Measurements from ENCODE around the gene CTBP2. TPM values are rescaled to one million over a fixed set of nuclear protein-coding genes. Genes with fewer than 3 reads are reported as not detected.

The CTBP2 gene
- total and polyA plus RNA-seq, 8 donors, result 21.3 to 169 (median 61.6) TPM

DNA sequence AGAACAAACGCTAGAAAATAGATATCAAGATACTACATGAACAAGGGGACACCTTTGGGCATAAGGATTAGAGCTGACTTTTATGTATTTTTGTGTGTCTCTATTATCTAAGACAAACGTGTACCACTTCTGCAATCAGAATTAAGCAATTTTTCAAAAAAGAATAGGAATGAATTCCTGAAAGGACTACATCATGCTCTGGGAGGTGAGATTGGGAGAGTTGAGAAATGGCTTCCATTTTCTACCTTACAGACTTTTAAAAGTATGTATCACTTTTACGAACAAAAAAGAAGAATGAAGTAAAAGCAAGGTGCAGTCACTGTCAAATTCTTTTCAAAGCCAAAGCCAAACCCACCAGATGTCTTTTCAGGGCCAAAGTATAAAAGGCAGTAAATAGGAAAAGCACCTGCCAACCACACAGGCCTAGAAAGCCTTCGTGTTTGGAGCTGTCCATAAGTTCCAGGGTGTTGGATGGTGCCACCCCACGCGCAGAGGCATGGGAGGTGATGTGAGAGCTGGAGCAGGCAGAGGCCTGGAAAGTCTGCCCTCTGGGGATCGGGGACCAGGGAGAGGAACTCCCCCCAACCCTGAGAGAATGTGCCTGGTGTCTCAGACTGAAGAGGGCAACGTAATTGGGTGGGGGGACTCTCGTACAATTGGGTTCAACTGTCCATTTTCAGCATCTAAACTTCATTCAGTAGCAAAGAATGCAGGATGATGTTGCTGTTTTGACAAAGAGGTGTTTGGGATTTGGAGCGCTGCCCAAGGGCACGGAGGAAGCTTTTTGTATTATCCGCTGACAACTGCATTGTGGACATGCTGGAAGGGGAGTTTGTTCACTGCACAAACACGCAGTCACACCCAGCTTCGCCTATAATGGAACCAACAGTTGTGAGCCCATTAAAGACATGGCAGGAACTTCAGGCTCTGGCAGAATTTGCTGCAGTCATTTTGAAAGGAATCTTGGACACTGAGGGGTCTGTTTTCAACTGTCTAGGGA lies 17.6 kb upstream of the CTBP2 start:
- TF ChIP-seq, protein P1, sequence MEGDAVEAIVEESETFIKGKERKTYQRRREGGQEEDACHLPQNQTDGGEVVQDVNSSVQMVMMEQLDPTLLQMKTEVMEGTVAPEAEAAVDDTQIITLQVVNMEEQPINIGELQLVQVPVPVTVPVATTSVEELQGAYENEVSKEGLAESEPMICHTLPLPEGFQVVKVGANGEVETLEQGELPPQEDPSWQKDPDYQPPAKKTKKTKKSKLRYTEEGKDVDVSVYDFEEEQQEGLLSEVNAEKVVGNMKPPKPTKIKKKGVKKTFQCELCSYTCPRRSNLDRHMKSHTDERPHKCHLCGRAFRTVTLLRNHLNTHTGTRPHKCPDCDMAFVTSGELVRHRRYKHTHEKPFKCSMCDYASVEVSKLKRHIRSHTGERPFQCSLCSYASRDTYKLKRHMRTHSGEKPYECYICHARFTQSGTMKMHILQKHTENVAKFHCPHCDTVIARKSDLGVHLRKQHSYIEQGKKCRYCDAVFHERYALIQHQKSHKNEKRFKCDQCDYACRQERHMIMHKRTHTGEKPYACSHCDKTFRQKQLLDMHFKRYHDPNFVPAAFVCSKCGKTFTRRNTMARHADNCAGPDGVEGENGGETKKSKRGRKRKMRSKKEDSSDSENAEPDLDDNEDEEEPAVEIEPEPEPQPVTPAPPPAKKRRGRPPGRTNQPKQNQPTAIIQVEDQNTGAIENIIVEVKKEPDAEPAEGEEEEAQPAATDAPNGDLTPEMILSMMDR (IDR thresholded peaks at IDR 0.05), result no peak
- TF ChIP-seq POLR2AphosphoS5 (IDR thresholded peaks at IDR 0.05), result no peak
- no peak for TF ChIP-seq POLR2A (IDR thresholded peaks at IDR 0.05)
- no peak for TF ChIP-seq EP300 (IDR thresholded peaks at IDR 0.05)
- Histone ChIP-seq H3K27me3 (peaks cover 0 to 10% (median 0%) of the 10 kb centered on the region in 3 donors), H3K9me3 (peaks cover 0 to 5% (median 2%) of the 10 kb centered on the region in 4 donors), H3K4me1 (no peaks in the 10 kb centered on the region), H3K27ac (no peak overlapping the region), H3K36me3 (no peaks in the 10 kb centered on the region), H3K4me3 (no peak overlapping the region)
- no peak for DNase-seq
- 74 to 86% (median 81%) methylated on average over 14 of the region's 14 CpGs for WGBS, 5 donors
- intact Hi-C loops (cut with DNase I; ENCODE audit: low total_unique reads), result no loop called here

DNA sequence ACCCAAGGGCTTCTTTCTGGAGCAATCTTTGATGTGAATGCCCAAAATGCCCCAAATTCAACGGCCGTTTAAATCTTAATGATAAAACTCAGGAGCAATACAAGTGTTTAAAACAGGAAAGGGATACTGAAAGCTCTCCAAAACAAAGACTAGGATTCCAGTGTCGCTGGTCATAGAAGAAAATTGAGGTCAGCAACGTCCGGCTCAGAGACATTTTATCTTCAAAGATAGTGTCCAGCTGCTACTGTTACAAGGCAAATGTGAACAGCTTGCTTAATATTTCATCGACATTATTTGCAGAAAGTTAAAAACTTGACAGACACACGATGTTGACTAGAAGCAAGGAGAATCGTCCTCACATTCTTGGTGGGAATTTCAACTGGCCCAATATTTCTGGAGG lies 15.4 kb upstream of the CTBP2 start:
- Histone ChIP-seq H3K36me3 (no peaks in the 10 kb centered on the region), H3K9me3 (peaks cover 0 to 3% (median 0%) of the 10 kb centered on the region in 4 donors), H3K27me3 (peaks cover 0 to 10% (median 0%) of the 10 kb centered on the region in 3 donors), H3K27ac (no peak overlapping the region), H3K4me3 (no peak overlapping the region), H3K4me1 (no peaks in the 10 kb centered on the region)
- intact Hi-C loops (cut with DNase I; ENCODE audit: low total_unique reads), result no loop called here
- DNase-seq, result no peak
- TF ChIP-seq, protein P1 (IDR thresholded peaks at IDR 0.05), result no peak
- no peak for TF ChIP-seq POLR2AphosphoS5 (IDR thresholded peaks at IDR 0.05)
- TF ChIP-seq POLR2A (IDR thresholded peaks at IDR 0.05), result no peak
- no peak for TF ChIP-seq EP300 (IDR thresholded peaks at IDR 0.05)
- 51 to 65% (median 57%) methylated on average over 8 of the region's 8 CpGs for WGBS, 5 donors

DNA sequence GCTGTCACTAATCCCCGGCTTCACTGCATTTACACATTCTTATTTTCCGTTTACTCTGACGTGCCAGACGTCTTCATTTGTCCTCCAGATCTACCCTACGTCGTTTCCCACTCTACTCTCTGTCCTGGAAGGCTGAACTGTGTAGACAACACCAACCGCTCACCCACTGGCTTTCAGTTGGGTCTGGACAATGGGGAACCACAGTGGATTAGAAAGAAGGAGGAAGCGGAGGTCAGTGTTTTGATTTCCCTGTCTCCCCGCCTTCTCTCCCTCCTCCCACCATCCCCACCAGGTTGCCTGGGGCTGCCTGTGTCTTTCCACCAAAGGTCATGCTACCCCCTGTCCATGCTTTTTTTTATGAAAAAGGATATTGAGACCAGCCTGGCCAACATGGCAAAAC lies 14.0 kb upstream of the CTBP2 start:
- Histone ChIP-seq H3K27ac (no peak overlapping the region), H3K9me3 (no peaks in the 10 kb centered on the region), H3K36me3 (no peaks in the 10 kb centered on the region), H3K27me3 (peaks cover 0 to 10% (median 0%) of the 10 kb centered on the region in 3 donors), H3K4me1 (no peaks in the 10 kb centered on the region), H3K4me3 (no peak overlapping the region)
- intact Hi-C loops (cut with DNase I; ENCODE audit: low total_unique reads), result no loop called here
- TF ChIP-seq, protein P1 (IDR thresholded peaks at IDR 0.05), result no peak
- TF ChIP-seq POLR2AphosphoS5 (IDR thresholded peaks at IDR 0.05) (no peak), POLR2A (IDR thresholded peaks at IDR 0.05) (no peak), EP300 (IDR thresholded peaks at IDR 0.05) (no peak)
- WGBS, 5 donors, result 50 to 63% (median 57%) methylated on average over 9 of the region's 9 CpGs
- DNase-seq, result no peak

DNA sequence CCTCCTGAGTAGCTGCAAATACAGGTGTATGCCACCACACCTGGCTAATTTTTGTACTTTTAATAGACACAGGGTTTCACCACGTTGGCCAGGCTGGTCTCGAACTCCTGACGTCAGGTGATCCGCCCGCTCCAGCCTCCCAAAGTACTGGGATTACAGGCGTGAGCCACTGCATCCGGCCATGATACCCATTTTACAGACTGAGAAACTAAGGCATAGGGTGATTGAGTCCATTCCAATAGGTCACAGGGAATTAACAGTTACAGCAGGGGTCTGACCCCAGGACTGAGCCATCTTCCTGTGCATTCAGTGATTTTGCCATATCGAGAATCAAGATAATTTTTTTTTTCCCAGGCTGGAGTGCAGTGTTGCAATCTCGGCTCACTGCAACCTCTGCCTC lies 12.3 kb upstream of the CTBP2 start:
- Histone ChIP-seq H3K27ac (no peak overlapping the region), H3K4me3 (no peak overlapping the region), H3K9me3 (no peaks in the 10 kb centered on the region), H3K36me3 (no peaks in the 10 kb centered on the region), H3K4me1 (no peaks in the 10 kb centered on the region), H3K27me3 (peaks cover 0 to 10% (median 0%) of the 10 kb centered on the region in 3 donors)
- WGBS, 5 donors, result 92 to 98% (median 95%) methylated on average over 9 of the region's 9 CpGs
- DNase-seq, result peak in 1 of 2 donors; percentile 1
- intact Hi-C loops (cut with DNase I; ENCODE audit: low total_unique reads), result no loop called here
- TF ChIP-seq, protein P1 (IDR thresholded peaks at IDR 0.05), result no peak
- TF ChIP-seq EP300 (IDR thresholded peaks at IDR 0.05) (no peak), POLR2AphosphoS5 (IDR thresholded peaks at IDR 0.05) (no peak), POLR2A (IDR thresholded peaks at IDR 0.05) (no peak)

Measured in stomach (tissue), 9 donors.